Thyroid gland (tissue), 4 donors: ENCODE data around the gene PARD3. TPM values are rescaled to one million over a fixed set of nuclear protein-coding genes. Genes with fewer than 3 reads are reported as not detected.

Source experiments
- DNase-seq, 2 donors: peaks; one replicate each; pipeline ENCODE4 v3.0.0-alpha.2; 2019
- H3K27ac ChIP-seq, 3 donors: fragments of 200-600 bp; sonication (generic); 1 replicate in 2 of 3; 2 replicates in 1 of 3; pipeline ENCODE4 v1.5.1; 2016 to 2019; ENCODE audit warnings: mild to moderate bottlenecking in 1 of 3, moderate library complexity in 1 of 3
- H3K27me3 ChIP-seq: fragments of 200-600 bp; sonication (generic); one replicate; pipeline ENCODE4 v1.5.1; 2019
- H3K36me3 ChIP-seq, 2 donors: fragments of 200-600 bp; sonication (generic); one replicate each; pipeline ENCODE4 v1.5.1; 2016 to 2019
- H3K4me1 ChIP-seq, 2 donors: fragments of 200-600 bp; sonication (generic); one replicate each; pipeline ENCODE4 v1.5.1; 2017 to 2019
- H3K4me3 ChIP-seq, 3 donors: fragments of 200-600 bp; sonication (generic); replicated peaks in 1 of 3; 1 replicate in 2 of 3; 2 replicates in 1 of 3; pipeline ENCODE4 v1.5.1; 2016; ENCODE audit warnings: mild to moderate bottlenecking in 1 of 3
- H3K9me3 ChIP-seq: fragments of 200-600 bp; sonication (generic); one replicate; pipeline ENCODE4 v1.5.1; 2017
- POLR2A ChIP-seq, 2 donors: fragments of 450-650 bp; IDR thresholded peaks; one replicate each; pipeline ENCODE4 v1.6.1; 2017; ENCODE audit warnings: antibody characterized with exemption in 2 of 2, mild to moderate bottlenecking in 2 of 2, moderate library complexity in 1 of 2
- WGBS, 2 donors: methylation state at CpG; one replicate each; pipeline ENCODE4 v1.1.5; 2017; 5-methylcytosine and 5-hydroxymethylcytosine counted together
- intact Hi-C: fragments of 100-400 bp; cut with DNase I; formaldehyde crosslinking; loops from one replicate; pipeline ENCODE4 v1.15.1; 2023
- total RNA-seq, 4 donors: library from RNA; depleted of rRNA; stranded (reverse); fragments of >200 nt; gene quantifications; one replicate each; pipeline ENCODE4 v1.2.3, GENCODE V29; 2016
- TF ChIP-seq, protein P1 (sequence below), 6 experiments: fragments of 200-600 bp in 3 of 6; fragments of 450-650 bp in 3 of 6; sonication (generic) in 3 of 6; IDR thresholded peaks; one replicate each; pipeline ENCODE4 v1.5.1; 2016 to 2019; ENCODE audit warnings: antibody characterized with exemption in 6 of 6, mild to moderate bottlenecking in 2 of 6, inconsistent platforms in 1 of 6, moderate library complexity in 1 of 6

The PARD3 gene
- total RNA-seq, 4 donors from 2014 or later = 48.6 to 88.4 (median 57.7) TPM

GRCh38 chr10:34216348-34216945 lies 598.6 kb downstream of the PARD3 start:
- H3K4me1 ChIP-seq = peaks cover 7 to 22% of the 10 kb centered on the region in 2 donors
- no peaks in the 10 kb centered on the region for H3K36me3 ChIP-seq
- no peaks in the 10 kb centered on the region for H3K27me3 ChIP-seq
- intact Hi-C loops = no loop called here
- no peak overlapping the region for H3K27ac ChIP-seq
- H3K4me3 ChIP-seq = no peak overlapping the region
- 91 to 95% methylated on average over 2 of the region's 2 CpGs for WGBS, 2 donors
- no peak for DNase-seq
- no peak for TF ChIP-seq POLR2A (IDR thresholded peaks at IDR 0.05)
- TF ChIP-seq, protein P1, sequence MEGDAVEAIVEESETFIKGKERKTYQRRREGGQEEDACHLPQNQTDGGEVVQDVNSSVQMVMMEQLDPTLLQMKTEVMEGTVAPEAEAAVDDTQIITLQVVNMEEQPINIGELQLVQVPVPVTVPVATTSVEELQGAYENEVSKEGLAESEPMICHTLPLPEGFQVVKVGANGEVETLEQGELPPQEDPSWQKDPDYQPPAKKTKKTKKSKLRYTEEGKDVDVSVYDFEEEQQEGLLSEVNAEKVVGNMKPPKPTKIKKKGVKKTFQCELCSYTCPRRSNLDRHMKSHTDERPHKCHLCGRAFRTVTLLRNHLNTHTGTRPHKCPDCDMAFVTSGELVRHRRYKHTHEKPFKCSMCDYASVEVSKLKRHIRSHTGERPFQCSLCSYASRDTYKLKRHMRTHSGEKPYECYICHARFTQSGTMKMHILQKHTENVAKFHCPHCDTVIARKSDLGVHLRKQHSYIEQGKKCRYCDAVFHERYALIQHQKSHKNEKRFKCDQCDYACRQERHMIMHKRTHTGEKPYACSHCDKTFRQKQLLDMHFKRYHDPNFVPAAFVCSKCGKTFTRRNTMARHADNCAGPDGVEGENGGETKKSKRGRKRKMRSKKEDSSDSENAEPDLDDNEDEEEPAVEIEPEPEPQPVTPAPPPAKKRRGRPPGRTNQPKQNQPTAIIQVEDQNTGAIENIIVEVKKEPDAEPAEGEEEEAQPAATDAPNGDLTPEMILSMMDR (IDR thresholded peaks at IDR 0.05) = no peak
- no peaks in the 10 kb centered on the region for H3K9me3 ChIP-seq

GRCh38 chr10:34213805-34214197 lies 601.3 kb downstream of the PARD3 start:
- Histone ChIP-seq H3K36me3 (no peaks in the 10 kb centered on the region), H3K27ac (no peak overlapping the region), H3K27me3 (no peaks in the 10 kb centered on the region), H3K9me3 (no peaks in the 10 kb centered on the region), H3K4me1 (peaks cover 1 to 15% of the 10 kb centered on the region in 2 donors), H3K4me3 (no peak overlapping the region)
- no peak for DNase-seq
- intact Hi-C loops = no loop called here
- WGBS, 2 donors = 91 to 95% methylated on average over 5 of the region's 5 CpGs
- TF ChIP-seq POLR2A (IDR thresholded peaks at IDR 0.05) = no peak
- TF ChIP-seq, protein P1 (IDR thresholded peaks at IDR 0.05) = no peak

DNA sequence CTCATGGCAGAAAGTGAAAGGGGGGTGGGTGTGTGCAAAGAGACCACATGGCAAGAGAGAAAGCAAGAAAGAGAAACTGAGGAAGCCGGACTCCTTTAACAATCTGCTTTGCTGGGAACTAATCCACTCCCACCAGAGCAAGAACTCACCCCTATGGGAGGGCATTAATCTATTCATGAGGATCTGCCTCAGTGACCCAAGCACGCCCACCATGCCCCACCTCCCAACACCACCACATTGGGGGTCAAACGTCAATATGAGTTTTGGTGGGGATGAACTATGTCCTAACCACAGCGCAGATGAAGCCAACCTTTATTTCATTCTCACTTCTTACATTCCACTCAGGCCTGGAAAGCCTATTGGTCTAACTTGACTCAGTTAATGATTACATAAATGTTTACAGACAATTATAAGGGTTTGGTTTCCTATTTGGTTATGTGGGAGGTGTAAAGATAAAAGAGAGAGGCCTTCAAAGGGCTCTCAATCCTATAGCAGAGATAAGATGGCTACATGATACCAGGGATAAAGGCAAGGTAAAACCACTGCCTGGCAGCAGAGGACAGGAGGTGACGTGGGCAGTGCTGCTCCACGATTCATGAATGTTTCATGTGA lies 601.8 kb downstream of the PARD3 start:
- H3K4me1 ChIP-seq = peaks cover 0 to 10% of the 10 kb centered on the region in 2 donors
- 94 to 96% methylated on average over 6 of the region's 6 CpGs for WGBS, 2 donors
- DNase-seq = no peak
- no peak overlapping the region for H3K4me3 ChIP-seq
- intact Hi-C loops = no loop called here
- no peaks in the 10 kb centered on the region for H3K9me3 ChIP-seq
- H3K27ac ChIP-seq = no peak overlapping the region
- H3K36me3 ChIP-seq = no peaks in the 10 kb centered on the region
- TF ChIP-seq POLR2A (IDR thresholded peaks at IDR 0.05) = no peak
- TF ChIP-seq, protein P1 (IDR thresholded peaks at IDR 0.05) = no peak
- no peaks in the 10 kb centered on the region for H3K27me3 ChIP-seq

DNA sequence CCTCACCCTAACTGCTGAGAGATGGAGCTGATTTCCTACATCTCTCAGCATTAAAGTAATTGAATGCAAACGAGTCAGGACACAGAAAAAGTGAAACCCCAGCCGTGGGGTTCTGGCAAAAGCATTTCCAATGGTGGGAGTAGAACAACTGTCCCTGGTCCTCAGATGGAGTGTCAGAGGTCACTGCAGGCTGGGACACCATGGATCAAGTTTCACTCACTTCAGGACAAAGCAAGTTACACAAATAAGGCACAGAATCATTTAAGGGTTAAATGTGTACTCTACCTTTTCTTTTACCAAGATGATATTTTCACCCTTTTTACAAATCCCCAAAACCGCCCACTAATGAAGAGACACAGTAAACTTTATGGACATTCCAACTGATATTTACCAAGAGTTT lies 607.8 kb downstream of the PARD3 start:
- H3K4me3 ChIP-seq = no peak overlapping the region
- no peak overlapping the region for H3K27ac ChIP-seq
- no peak for TF ChIP-seq POLR2A (IDR thresholded peaks at IDR 0.05)
- TF ChIP-seq, protein P1 (IDR thresholded peaks at IDR 0.05) = no peak
- 79 to 84% methylated on average over 3 of the region's 3 CpGs for WGBS, 2 donors
- H3K4me1 ChIP-seq = no peaks in the 10 kb centered on the region
- intact Hi-C loops = no loop called here
- no peaks in the 10 kb centered on the region for H3K27me3 ChIP-seq
- no peaks in the 10 kb centered on the region for H3K9me3 ChIP-seq
- no peak for DNase-seq
- H3K36me3 ChIP-seq = no peaks in the 10 kb centered on the region

DNA sequence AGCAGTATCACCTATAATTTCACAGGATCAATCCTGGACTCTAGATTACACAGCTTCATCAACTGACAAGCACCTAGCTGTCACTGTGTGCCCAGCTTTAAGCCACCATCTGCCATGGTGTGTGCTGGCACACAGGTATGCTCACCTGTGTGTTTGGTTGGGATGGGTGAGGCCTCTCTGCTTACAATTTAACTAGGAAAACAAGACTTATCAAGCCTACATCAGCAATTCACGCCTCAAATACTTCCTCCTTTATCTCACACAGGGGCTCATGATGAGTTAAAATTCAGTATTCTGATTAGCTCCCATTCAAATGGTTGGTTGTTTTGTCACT lies 608.2 kb downstream of the PARD3 start:
- intact Hi-C loops = no loop called here
- DNase-seq = no peak
- no peak for TF ChIP-seq POLR2A (IDR thresholded peaks at IDR 0.05)
- TF ChIP-seq, protein P1 (IDR thresholded peaks at IDR 0.05) = no peak
- Histone ChIP-seq H3K36me3 (no peaks in the 10 kb centered on the region), H3K4me3 (no peak overlapping the region), H3K27me3 (no peaks in the 10 kb centered on the region), H3K4me1 (no peaks in the 10 kb centered on the region), H3K27ac (no peak overlapping the region), H3K9me3 (no peaks in the 10 kb centered on the region)
- WGBS, 2 donors = 94 to 100% methylated on average over 1 of the region's 1 CpG
